MG63 (cell line): ENCODE measurements around the gene DEFB112. TPM values are rescaled to one million over a fixed set of nuclear protein-coding genes. Genes with fewer than 3 reads are reported as not detected.
A peak's percentile ranks its signal among the peaks of the same experiment; 100 is the strongest.

ENCODE experiments used
- DNase-seq: peaks from one replicate; pipeline ENCODE4 v3.0.0-alpha.2; 2020
- H3K27me3 ChIP-seq: fragments of 250-450 bp; sonication (Bioruptor Pico); 2 replicates; pipeline ENCODE4 v1.5.1; 2020; ENCODE audit warnings: mild to moderate bottlenecking, moderate library complexity
- H3K36me3 ChIP-seq: fragments of 250-450 bp; sonication (Bioruptor Pico); 2 replicates; pipeline ENCODE4 v1.5.1; 2020; ENCODE audit warnings: mild to moderate bottlenecking, moderate library complexity
- H3K4me3 ChIP-seq: fragments of 250-450 bp; sonication (Bioruptor Pico); 2 replicates; pipeline ENCODE4 v1.5.1; 2020; ENCODE audit warnings: mild to moderate bottlenecking, moderate library complexity
- H3K9me3 ChIP-seq: fragments of 250-450 bp; sonication (Bioruptor Pico); 2 replicates; pipeline ENCODE4 v1.5.1; 2020; ENCODE audit warnings: mild to moderate bottlenecking, moderate library complexity
- total RNA-seq: library from RNA; depleted of rRNA; stranded (reverse); fragments of >200 nt; shearing (Covaris generic); gene quantifications from 2 replicates; pipeline ENCODE4 v1.2.3, GENCODE V29; 2014; ENCODE audit warnings: low replicate concordance; rRNA removed

DEFB112 gene, protein sequence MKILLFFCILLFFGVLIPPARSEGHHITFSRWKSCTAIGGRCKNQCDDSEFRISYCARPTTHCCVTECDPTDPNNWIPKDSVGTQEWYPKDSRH
- not detected in 2 replicates for total RNA-seq

DNA sequence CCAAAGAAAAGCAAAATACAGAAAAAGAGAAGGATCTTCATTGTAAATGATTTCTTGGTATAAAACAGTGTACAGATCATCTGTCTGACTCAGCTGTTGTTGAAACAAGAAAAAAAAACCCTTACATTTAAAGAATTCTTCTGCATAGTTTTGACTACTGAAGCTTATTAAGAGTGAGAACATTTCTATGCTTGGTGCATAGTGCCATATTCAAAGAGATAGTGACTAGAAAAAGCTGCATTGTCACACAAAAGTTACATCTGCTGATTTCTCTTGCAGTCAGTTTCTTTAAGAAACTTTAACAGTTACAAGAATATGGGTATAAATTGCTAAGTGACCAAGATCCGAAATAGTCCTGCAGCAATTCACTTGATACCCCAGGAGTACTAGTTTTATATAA lies at the start of gene DEFB112:
TSS of gene DEFB112 (minus strand) at position 101 of the 400 bp plus-strand sequence. CDS start at position 41, 60 bp downstream.
- no peak for DNase-seq
- Histone ChIP-seq H3K27me3 (no peaks in the 10 kb centered on the region), H3K4me3 (no peak within 1 kb of the TSS), H3K9me3 (no peaks in the 10 kb centered on the region), H3K36me3 (no peaks in the 10 kb centered on the region)

DNA sequence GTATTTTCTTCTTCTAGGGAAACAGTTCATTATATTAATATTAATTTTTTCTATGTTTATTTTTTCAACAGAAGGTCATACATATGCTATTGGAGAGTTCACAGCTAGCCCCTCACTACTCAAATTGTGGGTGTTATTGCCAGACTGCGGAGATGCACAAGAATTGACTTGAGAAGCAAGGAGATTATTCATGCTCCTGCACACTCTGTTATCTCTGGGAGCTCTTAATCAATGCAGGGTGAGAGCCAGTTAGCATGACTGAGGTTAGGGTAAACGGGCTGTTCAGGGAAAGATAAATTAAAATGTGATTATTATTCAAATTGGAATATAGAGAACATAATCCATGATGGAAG lies 48.9 kb upstream of the DEFB112 start:
- Histone ChIP-seq H3K4me3 (no peak overlapping the region), H3K9me3 (no peaks in the 10 kb centered on the region; the same call in 1 of the 2 replicates), H3K36me3 (no peaks in the 10 kb centered on the region), H3K27me3 (no peaks in the 10 kb centered on the region)
- no peak for DNase-seq

DNA sequence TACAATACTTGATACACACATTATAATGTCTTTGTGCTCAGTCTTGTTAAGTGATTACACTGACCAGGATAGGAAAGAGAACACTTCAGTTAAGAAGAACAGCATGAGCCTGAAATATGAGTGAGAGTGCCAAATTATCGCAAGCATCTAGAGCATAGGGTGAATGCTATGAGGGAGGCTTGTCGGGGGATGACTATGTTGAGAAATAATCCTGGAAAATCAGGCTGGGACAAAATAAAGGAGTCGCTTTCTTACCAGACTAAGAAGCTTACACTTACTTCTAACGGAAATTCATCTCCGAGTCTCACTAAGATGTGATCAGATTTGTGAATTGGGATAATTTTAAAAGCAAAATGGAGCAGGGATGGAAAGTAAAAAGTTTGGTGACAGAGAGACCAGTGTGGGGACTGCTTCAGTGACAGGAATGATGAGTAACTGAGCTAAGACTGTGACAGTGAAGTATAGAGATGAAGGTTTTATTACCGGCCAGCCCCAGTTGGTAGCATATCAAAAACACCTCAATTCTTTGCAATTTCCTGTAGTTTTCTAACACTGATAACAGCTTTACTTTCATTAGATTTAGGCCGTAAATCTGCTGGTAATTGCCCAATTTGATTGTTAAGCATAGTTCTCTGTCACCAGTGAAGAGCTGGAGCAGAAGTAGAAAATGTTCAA lies 48.4 kb upstream of the DEFB112 start:
- no peaks in the 10 kb centered on the region; the same call in 1 of the 2 replicates for H3K9me3 ChIP-seq
- DNase-seq = no peak
- H3K4me3 ChIP-seq = no peak overlapping the region
- no peaks in the 10 kb centered on the region for H3K36me3 ChIP-seq
- H3K27me3 ChIP-seq = no peaks in the 10 kb centered on the region

DNA sequence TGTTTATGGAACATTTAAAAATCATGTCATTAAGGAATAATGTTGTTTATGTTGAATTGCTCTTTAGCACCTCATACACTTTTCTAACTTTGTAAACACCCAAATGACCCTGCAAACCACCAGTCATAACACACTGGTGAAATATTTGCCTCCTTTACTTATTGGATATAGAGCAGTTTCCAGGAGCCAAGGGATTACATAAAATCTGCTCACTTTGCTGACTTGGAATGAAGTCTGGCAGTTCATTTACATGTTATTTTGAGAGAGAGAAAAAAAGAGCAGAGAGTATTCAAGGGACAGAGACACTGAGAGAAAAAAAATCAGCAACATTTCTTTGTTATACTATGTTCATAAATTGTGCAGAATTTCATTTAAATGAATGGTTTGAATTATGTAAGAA lies 46.6 kb upstream of the DEFB112 start:
- no peak for DNase-seq
- no peaks in the 10 kb centered on the region for H3K27me3 ChIP-seq
- H3K9me3 ChIP-seq = no peaks in the 10 kb centered on the region
- H3K36me3 ChIP-seq = no peaks in the 10 kb centered on the region
- H3K4me3 ChIP-seq = no peak overlapping the region

DNA sequence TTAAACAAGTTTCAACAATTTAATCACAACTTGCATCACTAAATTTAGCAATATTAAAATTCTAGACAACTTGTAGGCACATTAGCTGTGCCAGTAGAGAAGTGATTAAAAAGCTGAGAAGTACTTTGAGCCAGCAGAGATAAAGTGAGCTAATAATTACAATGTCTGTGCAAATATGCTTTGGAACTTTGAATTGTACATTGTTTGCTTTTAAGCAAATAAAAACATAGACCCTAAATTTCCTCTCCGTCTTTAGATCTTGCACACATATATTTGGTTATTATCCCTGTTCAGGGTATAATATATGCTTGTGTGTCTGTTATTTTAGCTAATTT lies 44.2 kb upstream of the DEFB112 start:
- H3K27me3 ChIP-seq = no peaks in the 10 kb centered on the region
- DNase-seq = no peak
- no peak overlapping the region for H3K4me3 ChIP-seq
- H3K36me3 ChIP-seq = no peaks in the 10 kb centered on the region
- H3K9me3 ChIP-seq = no peaks in the 10 kb centered on the region

DNA sequence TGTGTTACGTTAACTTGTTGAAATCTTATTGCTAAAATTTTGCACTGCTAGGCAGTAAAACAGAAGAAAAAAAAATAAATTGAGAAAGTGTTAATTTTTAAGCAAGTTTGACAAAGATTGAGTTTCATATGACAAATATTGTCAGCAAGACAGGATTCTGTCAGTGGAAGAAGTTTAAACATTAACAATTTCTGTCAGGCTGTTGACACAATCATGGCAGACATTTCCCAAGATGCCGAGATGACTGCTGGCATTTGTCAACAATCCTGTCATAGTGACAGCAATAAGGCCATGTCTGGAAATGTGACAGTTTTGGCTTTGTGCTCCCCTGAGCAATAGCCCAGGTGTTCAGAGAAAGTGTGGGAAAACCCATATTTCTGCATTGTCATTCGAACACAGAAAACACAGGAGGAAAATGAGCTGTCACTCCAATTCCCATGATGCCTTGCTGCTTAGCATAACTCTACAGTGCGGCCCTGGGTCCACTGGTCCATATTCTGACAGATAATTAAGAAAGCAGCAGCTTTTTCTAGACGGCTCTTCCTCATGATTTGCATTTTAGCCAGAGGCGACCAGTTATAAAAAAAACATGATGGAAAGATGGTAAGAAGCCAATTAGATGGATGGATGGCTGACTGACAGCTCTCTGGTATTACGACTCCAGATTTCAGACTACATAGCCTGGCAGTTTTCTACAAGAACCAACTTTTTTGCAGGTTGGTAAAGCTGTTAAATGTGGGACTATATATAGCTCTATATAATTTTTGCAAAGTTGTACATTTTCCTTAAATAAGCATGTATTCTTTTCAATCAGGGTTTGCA lies 43.6 kb upstream of the DEFB112 start:
- no peak for DNase-seq
- Histone ChIP-seq H3K36me3 (no peaks in the 10 kb centered on the region), H3K9me3 (no peaks in the 10 kb centered on the region), H3K27me3 (no peaks in the 10 kb centered on the region), H3K4me3 (no peak overlapping the region)

DNA sequence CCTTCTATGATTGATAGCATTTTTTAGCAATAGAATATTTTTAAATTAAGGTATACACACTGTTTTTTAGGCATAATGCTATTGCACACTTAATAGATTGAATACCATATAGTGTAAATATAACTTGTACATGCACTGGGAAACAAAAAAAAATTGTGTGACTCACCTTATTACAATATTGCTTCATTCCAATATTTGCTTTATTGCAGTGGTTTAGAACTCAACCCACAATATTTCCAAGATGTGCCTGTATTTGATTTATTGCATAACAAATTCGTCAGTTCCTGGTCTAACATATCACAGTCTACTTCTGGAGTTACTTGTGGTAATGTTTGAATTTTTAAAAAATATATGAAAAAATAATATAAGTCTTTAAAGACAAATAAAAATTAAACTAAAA lies 41.9 kb upstream of the DEFB112 start:
- Histone ChIP-seq H3K9me3 (no peaks in the 10 kb centered on the region), H3K36me3 (no peaks in the 10 kb centered on the region), H3K4me3 (no peak overlapping the region), H3K27me3 (no peaks in the 10 kb centered on the region)
- no peak for DNase-seq

DNA sequence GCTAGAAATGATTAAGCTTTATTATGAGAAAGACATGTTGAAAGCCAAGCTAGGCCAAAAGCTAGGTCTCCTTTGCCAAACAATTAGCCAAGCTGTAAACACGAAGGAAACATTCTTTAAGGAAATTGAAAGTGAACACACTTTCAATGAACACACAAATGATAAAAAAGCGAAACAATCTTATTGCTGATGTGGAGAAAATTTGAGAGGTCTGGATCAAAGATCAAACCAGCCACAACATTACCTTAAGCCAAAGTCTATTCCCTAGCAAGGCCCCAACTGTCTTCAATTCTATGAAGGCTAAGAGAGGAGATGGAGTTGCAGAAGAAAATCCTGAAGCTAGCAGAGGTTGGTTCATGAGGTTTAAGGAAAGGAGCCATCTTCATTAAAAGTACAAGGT lies 40.2 kb upstream of the DEFB112 start:
- no peak for DNase-seq
- Histone ChIP-seq H3K4me3 (no peak overlapping the region), H3K36me3 (no peaks in the 10 kb centered on the region)

DNA sequence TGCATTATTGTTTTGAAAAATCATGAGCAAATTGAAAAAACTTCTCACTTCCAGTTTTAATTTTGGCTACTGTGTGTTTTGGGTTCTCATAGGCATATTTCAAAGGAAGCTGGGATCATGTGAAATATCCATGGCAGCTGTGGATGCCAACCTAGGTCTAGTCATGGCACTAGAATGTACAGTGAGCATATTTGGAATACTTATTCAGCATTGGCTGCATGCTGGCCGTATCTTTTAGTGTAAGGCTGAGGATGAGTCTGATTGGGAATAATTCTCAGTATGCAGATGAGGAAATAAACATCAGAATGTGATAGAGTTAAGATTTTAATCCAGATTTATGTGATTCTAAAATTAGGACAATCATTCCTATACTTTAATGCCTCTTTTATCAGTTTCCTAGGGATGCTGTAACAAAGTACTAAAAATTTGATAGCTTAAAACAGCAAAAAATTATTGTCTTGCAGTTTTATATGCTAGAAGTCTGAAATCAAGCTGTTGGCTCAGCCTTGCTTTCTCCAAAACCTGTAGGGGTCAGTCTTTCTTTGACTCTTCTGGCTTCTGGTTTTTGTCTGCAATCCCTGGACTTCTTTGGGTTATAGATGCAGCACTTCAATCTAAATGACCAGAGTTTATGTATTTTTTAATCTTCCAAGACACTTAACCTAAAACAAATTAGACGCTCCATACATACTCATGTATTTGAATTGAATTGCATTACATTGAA lies 37.7 kb upstream of the DEFB112 start:
- Histone ChIP-seq H3K4me3 (no peak overlapping the region), H3K27me3 (no peaks in the 10 kb centered on the region), H3K36me3 (no peaks in the 10 kb centered on the region), H3K9me3 (no peaks in the 10 kb centered on the region)
- DNase-seq = peak; percentile 97

More for the DNA sequence above, 40.2 kb upstream of the DEFB112 start:
- H3K27me3 ChIP-seq = no peaks in the 10 kb centered on the region
- H3K9me3 ChIP-seq = no peaks in the 10 kb centered on the region

DNA sequence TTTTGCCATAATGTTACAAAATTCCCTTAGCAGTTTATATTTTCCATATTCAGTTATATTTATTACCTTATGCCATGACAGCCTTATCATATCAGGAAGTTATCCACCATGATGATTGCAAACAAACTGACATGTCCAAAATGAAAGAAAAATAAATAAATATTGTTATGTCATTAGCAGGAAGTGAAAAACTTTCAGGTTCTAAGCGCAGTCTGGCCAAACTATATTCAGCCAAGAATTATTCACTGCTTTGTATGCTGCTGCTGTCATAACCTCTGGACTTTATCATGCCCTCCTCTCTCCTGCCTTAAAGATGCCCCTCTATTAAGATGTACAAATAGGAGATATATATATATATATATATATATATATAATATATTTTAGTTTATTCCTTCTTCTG lies 27.7 kb upstream of the DEFB112 start:
- DNase-seq = no peak
- H3K9me3 ChIP-seq = no peaks in the 10 kb centered on the region
- H3K4me3 ChIP-seq = no peak overlapping the region
- no peaks in the 10 kb centered on the region for H3K27me3 ChIP-seq
- no peaks in the 10 kb centered on the region for H3K36me3 ChIP-seq

DNA sequence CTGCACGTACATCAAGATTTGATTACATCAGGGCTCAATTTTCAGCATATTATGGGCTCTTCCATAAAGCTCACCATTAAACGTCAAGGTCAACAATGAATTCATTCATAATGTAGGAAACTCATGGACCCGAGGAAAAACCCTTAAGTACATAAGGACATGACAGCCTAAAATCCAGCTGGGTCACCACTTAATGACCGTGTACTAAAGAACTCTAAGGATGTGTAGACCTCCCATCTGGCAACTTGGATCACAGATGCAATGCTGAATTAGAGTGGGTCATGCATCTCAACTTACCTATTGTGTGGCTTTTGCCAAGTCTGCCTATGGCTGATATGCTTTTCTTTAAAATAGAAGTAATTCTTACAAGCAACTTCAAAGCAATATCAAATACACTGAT lies 26.7 kb upstream of the DEFB112 start:
- H3K27me3 ChIP-seq = no peaks in the 10 kb centered on the region
- H3K4me3 ChIP-seq = no peak overlapping the region
- H3K9me3 ChIP-seq = no peaks in the 10 kb centered on the region
- no peak for DNase-seq
- H3K36me3 ChIP-seq = no peaks in the 10 kb centered on the region

DNA sequence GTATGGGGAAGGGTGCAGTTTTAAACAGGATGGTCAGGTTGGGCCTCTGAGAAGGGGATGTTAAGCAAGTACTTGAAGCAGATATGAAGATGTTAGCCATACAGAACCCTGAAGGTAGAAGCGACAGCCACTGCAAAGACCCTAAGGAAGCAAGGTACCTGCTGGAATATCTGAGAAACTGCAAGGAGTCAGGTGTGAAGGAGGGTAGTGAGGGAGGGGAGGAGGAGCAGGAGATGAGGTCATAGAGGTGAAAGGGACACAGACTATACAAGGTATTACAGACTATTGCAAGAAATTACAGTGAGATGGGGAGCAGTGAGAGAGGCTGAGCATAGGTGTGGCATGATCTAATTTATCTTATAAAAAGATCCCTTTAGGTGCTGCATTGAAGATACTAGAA lies 22.2 kb upstream of the DEFB112 start:
- H3K9me3 ChIP-seq = no peaks in the 10 kb centered on the region
- H3K4me3 ChIP-seq = no peak overlapping the region
- no peak for DNase-seq
- no peaks in the 10 kb centered on the region for H3K36me3 ChIP-seq
- no peaks in the 10 kb centered on the region for H3K27me3 ChIP-seq

DNA sequence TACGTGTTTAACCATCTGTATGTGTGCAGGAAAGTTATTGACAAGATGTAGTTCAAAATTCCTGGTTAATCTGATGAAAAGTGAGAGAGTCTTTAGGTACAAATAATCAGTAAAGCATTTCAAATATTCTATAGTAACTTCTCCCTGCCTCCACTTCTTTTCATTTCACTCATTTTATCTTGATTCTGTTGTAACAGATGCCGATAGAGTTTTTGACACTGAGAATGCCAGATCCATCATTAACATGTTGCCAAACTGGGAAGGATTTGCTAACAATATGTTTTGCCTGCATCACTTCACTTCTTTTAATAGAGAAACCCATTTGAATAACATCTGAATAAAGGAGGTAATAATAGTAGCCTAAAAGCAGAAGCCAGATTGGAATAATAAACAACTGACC lies 20.4 kb upstream of the DEFB112 start:
- H3K4me3 ChIP-seq = no peak overlapping the region
- H3K27me3 ChIP-seq = no peaks in the 10 kb centered on the region
- DNase-seq = no peak
- no peaks in the 10 kb centered on the region for H3K36me3 ChIP-seq
- no peaks in the 10 kb centered on the region for H3K9me3 ChIP-seq

DNA sequence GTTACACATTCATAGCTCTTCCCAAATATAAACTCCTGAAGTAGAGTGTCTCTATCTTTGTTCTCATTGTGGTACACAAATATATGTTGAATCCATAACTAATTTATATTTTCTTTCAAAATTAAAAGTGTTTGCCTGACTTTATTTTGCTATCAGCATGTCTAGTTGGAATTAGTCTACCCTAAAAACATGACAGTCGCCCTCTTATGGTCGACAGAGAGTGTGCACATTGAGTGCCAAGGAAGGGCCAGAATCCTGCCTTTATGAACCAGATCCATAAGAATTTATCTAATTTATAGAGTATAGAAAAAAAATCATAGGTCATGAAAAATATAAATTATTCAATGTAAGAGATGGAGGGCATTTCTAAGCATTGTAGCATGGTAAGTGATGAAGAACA lies 12.3 kb upstream of the DEFB112 start:
- peak; percentile 23 for DNase-seq
- Histone ChIP-seq H3K9me3 (no peaks in the 10 kb centered on the region), H3K27me3 (no peaks in the 10 kb centered on the region), H3K36me3 (no peaks in the 10 kb centered on the region), H3K4me3 (no peak overlapping the region)

DNA sequence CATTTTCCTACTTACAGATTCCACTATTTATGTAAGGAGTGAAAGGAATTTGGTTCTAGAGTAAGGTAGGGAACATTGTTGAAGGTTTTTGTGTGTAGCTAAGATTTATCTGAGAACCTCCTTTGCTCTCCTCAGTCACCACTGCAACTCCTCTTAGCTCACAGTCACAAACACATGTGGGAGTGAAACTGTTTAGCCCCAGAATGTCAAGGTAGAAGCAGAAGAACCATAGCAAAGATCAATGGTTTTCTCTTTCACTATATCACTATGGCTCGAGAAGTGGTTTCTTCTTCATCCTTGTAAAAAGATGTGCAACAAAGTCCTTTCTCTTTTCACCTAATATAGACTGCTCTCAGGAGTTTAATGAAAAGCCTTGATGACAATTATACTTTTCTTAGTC lies 6.5 kb upstream of the DEFB112 start:
- H3K27me3 ChIP-seq = no peaks in the 10 kb centered on the region
- no peaks in the 10 kb centered on the region for H3K36me3 ChIP-seq
- no peak for DNase-seq

DNA sequence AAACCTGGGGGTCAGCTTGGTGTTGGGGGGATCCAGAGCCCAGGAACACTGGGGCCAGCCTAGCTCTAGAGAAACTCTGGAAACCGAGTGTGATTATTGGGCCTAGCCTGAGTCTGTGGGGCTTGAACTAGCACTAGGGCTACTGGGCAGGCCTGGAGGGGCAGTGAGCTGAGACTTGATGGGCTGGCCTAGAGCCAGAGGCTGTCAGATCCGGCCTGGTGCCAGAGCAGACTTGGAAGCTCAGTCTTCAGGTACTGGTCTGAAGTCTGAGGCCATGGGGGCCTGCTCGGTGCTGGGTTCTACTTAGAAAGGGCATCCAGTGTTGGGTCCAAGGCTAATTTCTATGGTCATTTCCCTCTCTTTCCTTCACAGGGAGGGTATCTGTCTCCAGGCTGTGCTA lies 2.7 kb downstream of the DEFB112 start:
- Histone ChIP-seq H3K4me3 (no peak overlapping the region), H3K9me3 (no peaks in the 10 kb centered on the region), H3K36me3 (no peaks in the 10 kb centered on the region), H3K27me3 (no peaks in the 10 kb centered on the region; the same call in 1 of the 2 replicates)
- DNase-seq = no peak

More for the DNA sequence above, 6.5 kb upstream of the DEFB112 start:
- Histone ChIP-seq H3K9me3 (no peaks in the 10 kb centered on the region), H3K4me3 (no peak overlapping the region)
